Measurements from ENCODE around the gene UBE2M. TPM values are rescaled to one million over a fixed set of nuclear protein-coding genes. Genes with fewer than 3 reads are reported as not detected.
"Not testable (repeated sequence)": the region's sequence is repeated elsewhere in the genome, so short reads cannot be mapped to it uniquely, and the experiment has no call there.

The UBE2M gene
- total and polyA plus RNA-seq, 3 experiments from 2014 or later: 22.5 to 191 (median 182) TPM

DNA sequence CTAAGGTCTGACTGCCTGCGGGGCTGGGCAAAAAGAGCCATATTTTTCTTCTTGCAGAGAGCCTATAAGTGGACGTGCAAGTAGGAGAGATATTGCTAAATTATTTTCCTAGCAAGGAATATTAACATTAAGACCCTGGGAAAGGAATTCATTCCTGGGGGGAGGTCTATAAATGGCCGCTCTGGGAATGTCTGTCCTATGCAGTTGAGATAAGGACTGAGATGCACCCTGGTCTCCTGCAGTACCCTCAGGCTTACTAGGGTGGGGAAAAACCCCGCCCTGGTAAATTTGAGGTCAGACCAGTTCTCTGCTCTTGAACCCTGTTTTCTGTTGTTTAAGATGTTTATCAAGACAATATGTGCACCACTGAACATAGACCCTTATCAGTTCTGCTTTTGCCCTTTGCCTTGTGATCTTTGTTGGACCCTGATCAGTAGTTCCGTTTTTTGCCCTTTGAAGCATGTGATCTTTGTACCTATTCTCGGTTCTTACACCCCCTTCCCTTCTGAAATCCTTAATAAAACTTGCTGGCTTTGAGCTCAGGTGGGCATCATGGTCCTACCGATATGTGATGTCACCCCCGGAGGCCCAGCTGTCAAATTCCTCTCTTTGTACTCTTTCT lies 50.7 kb downstream of the UBE2M start:
- peaks cover 4 to 16% (median 14%) of the 10 kb centered on the region in 5 donors for H3K9me3 Mint-ChIP-seq
- H3K9me3 ChIP-seq (ENCODE audit: low read length); POLR2A ChIA-PET; H3K27ac ChIP-seq (ENCODE audit: low read depth, low read length); DNase-seq; H3K4me1 Mint-ChIP-seq; H3K4me3 ChIP-seq (ENCODE audit: low read length); CTCF ChIA-PET; H3K36me3 ChIP-seq (ENCODE audit: insufficient read depth, low read length); H3K27me3 ChIP-seq (ENCODE audit: insufficient read depth, low read length, poor library complexity, severe bottlenecking); H3K36me3 Mint-ChIP-seq; H3K4me1 ChIP-seq (ENCODE audit: insufficient read depth, low read length); H3K27me3 Mint-ChIP-seq: not testable (repeated sequence)
- H3K4me3 Mint-ChIP-seq: peak overlapping the region in 1 of 7 donors; percentile 15
- peak overlapping the region in 1 of 8 donors; percentile 31 for H3K27ac Mint-ChIP-seq

Other genes starting within 250 kb of the UBE2M start
- 1 to 10 TPM; 5.3 to 5.7 TPM for gene ZSCAN22, start 231.6 kb downstream of the UBE2M start, total RNA-seq
- gene ZSCAN22, start 231.6 kb downstream of the UBE2M start, polyA plus RNA-seq: 2.7 TPM
- 10 to 100 TPM; 16.8 to 18.1 TPM for gene A1BG, start 205.1 kb downstream of the UBE2M start, total RNA-seq
- 70.8 TPM for gene A1BG, start 205.1 kb downstream of the UBE2M start, polyA plus RNA-seq
- gene ZNF497, start 195.9 kb downstream of the UBE2M start, total RNA-seq: 1 to 10 TPM; 1.7 TPM
- gene ZNF497, start 195.9 kb downstream of the UBE2M start, polyA plus RNA-seq: 1.0 TPM
- gene ZNF837, start 177.6 kb downstream of the UBE2M start, total RNA-seq: 1 to 10 TPM; 1.8 to 2.3 TPM
- 4.6 TPM for gene ZNF837, start 177.6 kb downstream of the UBE2M start, polyA plus RNA-seq
- gene RPS5, start 171.3 kb downstream of the UBE2M start, total RNA-seq: 1,000 to 10,000 TPM; 1,588 to 1,639 TPM
- 1,069 TPM for gene RPS5, start 171.3 kb downstream of the UBE2M start, polyA plus RNA-seq
- gene RNF225, start 163.0 kb downstream of the UBE2M start, total RNA-seq: under 1 TPM; 0.28 to 0.78 TPM
- not detected for gene RNF225, start 163.0 kb downstream of the UBE2M start, polyA plus RNA-seq
- 10 to 100 TPM; 20.9 to 22.6 TPM for gene ZNF584, start 150.0 kb downstream of the UBE2M start, total RNA-seq
- gene ZNF584, start 150.0 kb downstream of the UBE2M start, polyA plus RNA-seq: 7.5 TPM
- 1 to 10 TPM; 4.9 to 5.2 TPM for gene ZNF132, start 118.5 kb downstream of the UBE2M start, total RNA-seq
- gene ZNF132, start 118.5 kb downstream of the UBE2M start, polyA plus RNA-seq: 0.97 TPM
- 10 to 100 TPM; 11.3 TPM for gene ZNF324B, start 107.0 kb downstream of the UBE2M start, total RNA-seq
- 2.9 TPM for gene ZNF324B, start 107.0 kb downstream of the UBE2M start, polyA plus RNA-seq
- gene ZNF324, start 91.5 kb downstream of the UBE2M start, total RNA-seq: 10 to 100 TPM; 19.8 to 21.0 TPM
- gene ZNF324, start 91.5 kb downstream of the UBE2M start, polyA plus RNA-seq: 13.9 TPM
- 1 to 10 TPM; 5.9 to 7.2 TPM for gene ZNF446, start 82.3 kb downstream of the UBE2M start, total RNA-seq
- 3.8 TPM for gene ZNF446, start 82.3 kb downstream of the UBE2M start, polyA plus RNA-seq
- 10 to 100 TPM; 16.1 to 19.1 TPM for gene SLC27A5, start 46.6 kb downstream of the UBE2M start, total RNA-seq
- 25.9 TPM for gene SLC27A5, start 46.6 kb downstream of the UBE2M start, polyA plus RNA-seq
- gene ZBTB45, start 38.8 kb downstream of the UBE2M start, total RNA-seq: 10 to 100 TPM; 15.0 to 16.1 TPM
- 4.8 TPM for gene ZBTB45, start 38.8 kb downstream of the UBE2M start, polyA plus RNA-seq
- gene TRIM28, start 14.5 kb downstream of the UBE2M start, total RNA-seq: 100 to 1,000 TPM; 705 to 715 TPM
- gene TRIM28, start 14.5 kb downstream of the UBE2M start, polyA plus RNA-seq: 57.5 TPM
- 10 to 100 TPM; 88.8 to 89.7 TPM for gene CHMP2A, start 3.5 kb downstream of the UBE2M start, total RNA-seq
- 198 TPM for gene CHMP2A, start 3.5 kb downstream of the UBE2M start, polyA plus RNA-seq
- 10 to 100 TPM; 14.0 to 14.8 TPM for gene MZF1, start 14.7 kb upstream of the UBE2M start, total RNA-seq
- gene MZF1, start 14.7 kb upstream of the UBE2M start, polyA plus RNA-seq: 10.3 TPM

Data from CD8-positive, alpha-beta memory T cell (primary cell).